NT2/D1 (cell line): Measurements from ENCODE around the gene SUN5.

Experiments
- YY1 ChIP-seq: IDR thresholded peaks from 2 replicates; pipeline ENCODE4 v1.6.1; 2011; ENCODE audit not compliant: insufficient read length, insufficient read depth
- ZNF274 ChIP-seq: IDR thresholded peaks from 2 replicates; pipeline ENCODE4 v1.6.1; 2011; ENCODE audit warnings: mild to moderate bottlenecking, low read depth, low read length

GRCh38 chr20:32943490-32944052, 60.7 kb downstream of the SUN5 start:
- TF ChIP-seq ZNF274 (no peak), YY1 (no peak)
